Measurements from ENCODE around the gene MCCC1.
"Not testable (repeated sequence)": the region's sequence is repeated elsewhere in the genome, so short reads cannot be mapped to it uniquely, and the experiment has no call there.

The MCCC1 gene

GRCh38 chr3:183044547-183045229 lies 54.6 kb downstream of the MCCC1 start:
- DNase-seq (ENCODE audit: low spot score), result no peak

GRCh38 chr3:183038757-183039156 lies 60.5 kb downstream of the MCCC1 start:
- no peak for DNase-seq (ENCODE audit: low spot score)

GRCh38 chr3:183038221-183038620 lies 61.1 kb downstream of the MCCC1 start:
- no peak for DNase-seq (ENCODE audit: low spot score)

GRCh38 chr3:183033746-183034145 lies 65.5 kb downstream of the MCCC1 start:
- DNase-seq (ENCODE audit: low spot score), result no peak

GRCh38 chr3:183032880-183033555 lies 66.3 kb downstream of the MCCC1 start:
- DNase-seq (ENCODE audit: low spot score), result no peak

GRCh38 chr3:183031826-183032225 lies 67.5 kb downstream of the MCCC1 start:
- DNase-seq (ENCODE audit: low spot score), result no peak

- no peak for DNase-seq (ENCODE audit: low spot score)
These were observed 70.9 kb downstream of the MCCC1 start for GRCh38 chr3:183028416-183028815.

GRCh38 chr3:183027276-183027675 lies 72.0 kb downstream of the MCCC1 start:
- no peak for DNase-seq (ENCODE audit: low spot score)

- no peak for DNase-seq (ENCODE audit: low spot score)
These were observed 76.3 kb downstream of the MCCC1 start for GRCh38 chr3:183022936-183023516.

GRCh38 chr3:183018421-183019192 lies 80.7 kb downstream of the MCCC1 start:
- no peak for DNase-seq (ENCODE audit: low spot score)

- DNase-seq (ENCODE audit: low spot score), result no peak
These were observed 84.1 kb downstream of the MCCC1 start for GRCh38 chr3:183015185-183015584.

- DNase-seq (ENCODE audit: low spot score), result no peak
These were observed 85.4 kb downstream of the MCCC1 start for GRCh38 chr3:183013856-183014255.

GRCh38 chr3:183013074-183013473 lies 86.2 kb downstream of the MCCC1 start:
- no peak for DNase-seq (ENCODE audit: low spot score)

GRCh38 chr3:183008800-183009199 lies 90.5 kb downstream of the MCCC1 start:
- no peak for DNase-seq (ENCODE audit: low spot score)

GRCh38 chr3:183008303-183008702 lies 91.0 kb downstream of the MCCC1 start:
- no peak for DNase-seq (ENCODE audit: low spot score)

GRCh38 chr3:183006396-183007002 lies 92.8 kb downstream of the MCCC1 start:
- DNase-seq (ENCODE audit: low spot score), result no peak

- no peak for DNase-seq (ENCODE audit: low spot score)
These were observed 99.5 kb downstream of the MCCC1 start for GRCh38 chr3:182999767-183000166.

GRCh38 chr3:182993486-182994201 lies 105.7 kb downstream of the MCCC1 start:
- DNase-seq (ENCODE audit: low spot score), result not testable (repeated sequence)

- no peak for DNase-seq (ENCODE audit: low spot score)
These were observed 109.7 kb downstream of the MCCC1 start for GRCh38 chr3:182989566-182989965.

GRCh38 chr3:182986021-182986420 lies 113.3 kb downstream of the MCCC1 start:
- DNase-seq (ENCODE audit: low spot score), result no peak

GRCh38 chr3:182983876-182984275 lies 115.4 kb downstream of the MCCC1 start:
- DNase-seq (ENCODE audit: low spot score), result no peak

- DNase-seq (ENCODE audit: low spot score), result no peak
These were observed 118.3 kb downstream of the MCCC1 start for GRCh38 chr3:182981038-182981380.

Measured in SW480 (cell line).